HFFc6 (cell line): ENCODE results near the gene ARPC2. TPM values are rescaled to one million over a fixed set of nuclear protein-coding genes. Genes with fewer than 3 reads are reported as not detected.
A peak's percentile ranks its signal among the peaks of the same experiment; 100 is the strongest.

Experiments used
- DNase-seq: peaks from one replicate; pipeline ENCODE4 v3.0.0-alpha.2; 2018
- H3K27ac Mint-ChIP-seq: 2 replicates; pipeline ENCODE4 v1.8.0; 2020; ENCODE audit warnings: mild to moderate bottlenecking, mixed read lengths
- H3K27me3 Mint-ChIP-seq: 2 replicates; pipeline ENCODE4 v1.8.0; 2021; ENCODE audit warnings: mild to moderate bottlenecking, moderate library complexity, mixed read lengths; ENCODE audit not compliant: insufficient read depth
- H3K36me3 Mint-ChIP-seq: 2 replicates; pipeline ENCODE4 v1.8.0; 2021; ENCODE audit warnings: low read depth, mixed read lengths
- H3K4me1 Mint-ChIP-seq: 2 replicates; pipeline ENCODE4 v1.8.0; 2020; ENCODE audit warnings: low read depth, mixed read lengths
- H3K4me3 Mint-ChIP-seq: 2 replicates; pipeline ENCODE4 v1.8.0; 2020; ENCODE audit warnings: mild to moderate bottlenecking, moderate library complexity, mixed read lengths
- H3K9me3 Mint-ChIP-seq: 2 replicates; pipeline ENCODE4 v1.8.0; 2020; ENCODE audit warnings: mild to moderate bottlenecking, mixed read lengths
- total RNA-seq, 6 experiments: library from RNA; stranded (reverse); fragmentation: NEBNext Ultra II Directional; extraction: Animal tissue kit (Norgen Biotek cat#: 25700); gene quantifications; 2 replicates in 1 of 6; 3 replicates in 5 of 6; pipeline ENCODE4 v1.2.3, GENCODE V29; 2021
- TF ChIP-seq, protein P1 (sequence below): fragments of 200-600 bp; sonication (generic); IDR thresholded peaks from 2 replicates; pipeline ENCODE4 v1.5.0; 2021; ENCODE audit warnings: antibody characterized with exemption, mild to moderate bottlenecking

Gene ARPC2
- total RNA-seq, 6 experiments from 2014 or later = 458 to 516 (median 500) TPM

DNA sequence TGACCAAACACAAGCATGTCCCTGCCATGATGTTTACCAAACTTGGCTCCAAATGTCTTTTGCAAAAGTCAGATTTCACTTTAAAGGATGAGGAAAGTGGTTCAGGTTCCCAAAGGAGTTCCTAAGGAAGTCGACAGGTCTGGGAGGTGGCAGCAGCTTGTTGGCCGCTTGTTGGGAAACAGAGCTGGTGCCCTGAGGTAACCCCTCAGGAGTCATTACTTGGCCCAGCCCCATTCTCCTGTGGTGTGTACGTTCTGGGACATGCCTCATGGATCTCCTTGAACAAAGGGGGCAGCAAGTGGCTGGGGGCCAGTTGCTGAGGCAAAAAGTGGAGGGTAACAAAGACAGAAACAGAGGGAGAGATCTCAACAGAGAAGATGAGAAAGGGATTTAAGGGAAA lies 64.5 kb downstream of the ARPC2 start:
- TF ChIP-seq, protein P1, sequence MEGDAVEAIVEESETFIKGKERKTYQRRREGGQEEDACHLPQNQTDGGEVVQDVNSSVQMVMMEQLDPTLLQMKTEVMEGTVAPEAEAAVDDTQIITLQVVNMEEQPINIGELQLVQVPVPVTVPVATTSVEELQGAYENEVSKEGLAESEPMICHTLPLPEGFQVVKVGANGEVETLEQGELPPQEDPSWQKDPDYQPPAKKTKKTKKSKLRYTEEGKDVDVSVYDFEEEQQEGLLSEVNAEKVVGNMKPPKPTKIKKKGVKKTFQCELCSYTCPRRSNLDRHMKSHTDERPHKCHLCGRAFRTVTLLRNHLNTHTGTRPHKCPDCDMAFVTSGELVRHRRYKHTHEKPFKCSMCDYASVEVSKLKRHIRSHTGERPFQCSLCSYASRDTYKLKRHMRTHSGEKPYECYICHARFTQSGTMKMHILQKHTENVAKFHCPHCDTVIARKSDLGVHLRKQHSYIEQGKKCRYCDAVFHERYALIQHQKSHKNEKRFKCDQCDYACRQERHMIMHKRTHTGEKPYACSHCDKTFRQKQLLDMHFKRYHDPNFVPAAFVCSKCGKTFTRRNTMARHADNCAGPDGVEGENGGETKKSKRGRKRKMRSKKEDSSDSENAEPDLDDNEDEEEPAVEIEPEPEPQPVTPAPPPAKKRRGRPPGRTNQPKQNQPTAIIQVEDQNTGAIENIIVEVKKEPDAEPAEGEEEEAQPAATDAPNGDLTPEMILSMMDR = no peak
- no peaks in the 10 kb centered on the region for H3K9me3 Mint-ChIP-seq
- H3K27me3 Mint-ChIP-seq = no peaks in the 10 kb centered on the region; the same call in none of the 2 replicates
- H3K4me3 Mint-ChIP-seq = no peak overlapping the region
- DNase-seq = no peak
- peaks cover 50% of the 10 kb centered on the region for H3K4me1 Mint-ChIP-seq
- peak overlapping the region; percentile 74; the same call in 1 of the 2 replicates for H3K27ac Mint-ChIP-seq
- H3K36me3 Mint-ChIP-seq = peaks cover 4% of the 10 kb centered on the region; the same call in 1 of the 2 replicates

DNA sequence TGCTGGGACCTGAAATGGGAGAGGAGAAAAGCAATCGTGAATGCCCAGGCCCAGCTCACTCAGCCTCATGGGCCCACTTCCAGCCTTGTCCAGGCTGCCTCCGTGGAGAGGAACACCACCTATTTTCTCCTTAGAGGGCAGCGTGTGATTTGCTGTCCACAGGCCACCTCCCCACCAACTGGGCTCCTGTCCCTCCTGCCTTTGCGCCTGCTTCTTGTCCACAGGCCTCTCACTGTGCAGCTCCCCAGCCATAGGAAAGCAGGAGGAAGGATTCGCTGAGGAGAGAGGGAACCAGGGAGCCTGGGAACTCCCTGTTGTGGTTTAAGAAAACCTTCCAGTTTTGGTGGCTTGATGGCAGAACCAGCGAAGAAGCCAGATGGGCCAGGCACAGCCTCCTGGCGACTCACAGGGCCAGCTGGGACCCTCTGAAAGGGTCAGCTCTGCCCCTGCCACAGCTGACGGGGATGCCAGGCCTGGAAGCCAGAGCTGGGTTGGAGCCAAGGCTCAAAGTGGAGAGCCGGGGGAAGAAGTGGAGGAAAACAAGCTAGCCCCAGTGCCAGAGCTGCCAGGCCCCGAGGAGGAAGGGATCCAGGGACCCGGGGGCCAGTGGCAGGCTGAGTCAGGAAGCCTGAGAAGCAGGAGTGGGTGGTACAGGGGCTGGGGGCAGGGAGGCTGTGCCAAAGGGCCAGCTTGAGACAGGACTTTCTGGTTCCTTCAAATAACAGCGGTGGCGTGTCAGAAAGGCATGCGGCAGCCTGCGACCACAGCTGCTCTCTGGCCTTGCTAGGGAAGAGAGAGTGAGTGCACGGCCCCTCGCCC lies 65.4 kb downstream of the ARPC2 start:
- DNase-seq = no peak
- peak overlapping the region; percentile 84 for H3K27ac Mint-ChIP-seq
- H3K36me3 Mint-ChIP-seq = peaks cover 4% of the 10 kb centered on the region; the same call in 1 of the 2 replicates
- no peaks in the 10 kb centered on the region for H3K9me3 Mint-ChIP-seq
- peaks cover 60% of the 10 kb centered on the region for H3K4me1 Mint-ChIP-seq
- peaks cover 4% of the 10 kb centered on the region for H3K27me3 Mint-ChIP-seq
- TF ChIP-seq, protein P1 = no peak
- peak overlapping the region; percentile 37 for H3K4me3 Mint-ChIP-seq

DNA sequence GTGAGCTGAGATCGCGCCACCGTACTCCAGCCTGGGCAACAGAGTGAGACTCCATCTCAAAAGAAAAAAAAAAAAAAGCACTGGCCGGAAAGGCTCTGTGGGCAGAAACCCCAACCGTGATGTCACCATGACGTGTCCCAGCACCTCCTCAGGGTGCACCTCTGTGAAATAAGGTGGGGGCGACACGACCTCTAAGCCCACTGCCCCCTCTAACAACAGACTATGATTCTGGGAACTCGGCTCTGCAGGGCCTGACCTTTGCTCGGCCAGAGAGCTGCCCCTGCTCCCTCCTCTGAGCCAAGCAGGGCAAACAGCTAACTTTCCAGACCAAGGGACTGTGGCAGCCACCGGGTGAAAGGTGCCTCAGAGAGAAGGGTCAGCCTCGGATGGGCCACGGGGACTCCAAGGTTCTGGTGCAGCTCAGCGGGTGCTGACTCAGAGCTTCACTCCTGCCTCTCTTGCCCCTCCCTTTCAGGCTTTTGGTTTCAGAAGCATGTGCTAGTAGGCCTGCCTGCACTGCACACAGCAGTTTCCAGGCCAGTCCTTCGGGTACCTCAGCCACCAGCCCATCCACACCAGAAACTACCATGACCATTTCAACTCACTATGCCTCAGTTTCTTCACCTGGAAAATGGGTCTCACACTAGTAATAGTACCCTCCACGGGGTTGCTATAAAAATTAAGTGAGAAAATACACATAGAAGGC lies 67.3 kb downstream of the ARPC2 start:
- Mint-ChIP-seq H3K4me3 (peak overlapping the region; percentile 72), H3K4me1 (peaks cover 75% of the 10 kb centered on the region), H3K27me3 (peaks cover 5% of the 10 kb centered on the region), H3K9me3 (no peaks in the 10 kb centered on the region), H3K27ac (peak overlapping the region; percentile 100), H3K36me3 (peaks cover 10% of the 10 kb centered on the region)
- TF ChIP-seq, protein P1 = no peak
- peak; percentile 78 for DNase-seq

DNA sequence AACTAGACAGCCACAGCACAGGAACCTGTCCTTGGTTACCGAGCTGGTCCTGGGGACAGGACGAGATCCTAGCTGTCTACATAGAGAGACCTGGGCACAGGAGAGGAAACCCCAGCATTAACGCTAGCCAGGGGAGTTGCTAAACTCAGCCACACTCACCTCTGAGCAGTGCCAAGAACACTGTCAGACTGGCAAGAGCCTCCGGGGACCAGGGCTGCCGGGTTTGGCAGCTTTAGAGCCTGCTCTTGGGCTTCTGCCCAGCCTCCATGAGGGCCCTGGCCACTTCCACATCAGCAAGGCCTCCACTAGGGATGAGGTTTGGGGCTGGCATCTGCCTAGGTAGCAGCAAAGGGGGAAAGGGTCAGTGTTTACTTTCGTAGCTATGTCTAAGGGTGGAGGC lies 68.6 kb downstream of the ARPC2 start:
- peaks cover 19% of the 10 kb centered on the region for H3K36me3 Mint-ChIP-seq
- peaks cover 5% of the 10 kb centered on the region for H3K27me3 Mint-ChIP-seq
- peak overlapping the region; percentile 93 for H3K4me3 Mint-ChIP-seq
- peak overlapping the region; percentile 100 for H3K27ac Mint-ChIP-seq
- DNase-seq = peak; percentile 43
- H3K9me3 Mint-ChIP-seq = no peaks in the 10 kb centered on the region
- TF ChIP-seq, protein P1 = no peak
- H3K4me1 Mint-ChIP-seq = peaks cover 86% of the 10 kb centered on the region

DNA sequence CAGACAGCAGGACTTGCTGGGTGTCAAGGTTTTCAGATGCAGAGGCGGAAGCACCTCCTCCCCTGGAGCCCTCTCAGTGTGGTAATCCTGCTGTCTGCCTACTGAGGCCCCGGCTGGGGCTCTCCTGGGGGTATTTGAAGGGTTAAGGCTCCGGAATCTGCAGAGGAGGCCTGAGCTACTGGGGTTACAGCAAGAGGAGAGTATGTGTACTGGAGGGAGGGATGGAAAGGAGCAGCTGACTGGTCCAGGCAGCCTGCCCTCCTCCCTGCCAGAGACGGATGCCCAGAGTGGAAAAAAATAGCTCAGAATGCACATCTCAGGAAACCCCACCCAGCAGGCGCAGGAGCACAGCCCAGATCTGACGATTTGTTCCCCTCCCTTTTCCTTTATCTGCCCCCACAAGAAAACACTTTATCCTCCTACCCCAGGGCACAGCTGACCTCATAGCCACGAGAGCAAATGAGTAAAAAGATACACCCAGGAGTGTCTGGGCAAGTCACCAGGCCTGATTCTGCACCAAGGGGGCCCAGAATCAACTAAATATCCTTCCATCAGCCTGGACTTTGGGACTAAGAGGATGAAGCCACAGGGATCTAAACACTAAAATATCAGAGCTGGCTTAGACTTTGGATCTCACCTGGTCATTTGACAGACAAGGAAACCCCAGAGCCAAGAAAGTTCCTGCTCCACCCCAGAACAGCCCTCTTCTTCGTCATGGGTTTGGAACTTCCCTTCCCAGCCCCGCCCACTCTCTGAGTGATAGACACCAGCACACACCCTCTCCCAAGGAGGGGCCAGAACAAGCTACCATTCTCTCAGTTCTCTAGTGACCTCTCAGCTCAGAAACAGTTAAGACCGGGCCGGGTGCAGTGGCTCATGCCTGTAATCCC lies 69.8 kb downstream of the ARPC2 start:
- Mint-ChIP-seq H3K4me3 (peak overlapping the region; percentile 93), H3K36me3 (peaks cover 16% of the 10 kb centered on the region), H3K4me1 (peaks cover 92% of the 10 kb centered on the region), H3K9me3 (no peaks in the 10 kb centered on the region), H3K27me3 (peaks cover 5% of the 10 kb centered on the region), H3K27ac (peak overlapping the region; percentile 100)
- TF ChIP-seq, protein P1 = no peak
- peak; percentile 95 for DNase-seq
